ENCODE data around the gene ZCCHC3.

Gene ZCCHC3

DNA sequence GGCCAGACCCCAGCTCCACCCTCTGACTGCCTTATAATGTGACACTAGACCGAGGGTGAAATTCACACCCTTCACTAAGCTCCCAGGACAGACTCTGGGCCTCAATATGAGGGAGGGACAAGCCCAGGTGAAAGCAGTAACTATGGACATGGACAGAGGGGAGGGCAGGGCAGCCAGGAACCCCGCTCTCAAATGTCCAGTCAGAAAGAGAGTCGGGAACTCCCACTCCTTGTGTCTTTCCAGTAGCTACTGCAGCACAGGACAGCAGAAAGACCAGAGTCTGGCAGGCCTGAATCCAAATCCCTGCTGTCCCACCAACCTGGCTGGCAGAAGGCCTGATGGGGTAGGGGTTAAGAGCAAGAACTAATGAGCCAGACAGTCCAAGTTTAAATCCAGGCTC lies 13.2 kb upstream of the ZCCHC3 start:
- DNase-seq (ENCODE audit: low spot score), result no peak

DNA sequence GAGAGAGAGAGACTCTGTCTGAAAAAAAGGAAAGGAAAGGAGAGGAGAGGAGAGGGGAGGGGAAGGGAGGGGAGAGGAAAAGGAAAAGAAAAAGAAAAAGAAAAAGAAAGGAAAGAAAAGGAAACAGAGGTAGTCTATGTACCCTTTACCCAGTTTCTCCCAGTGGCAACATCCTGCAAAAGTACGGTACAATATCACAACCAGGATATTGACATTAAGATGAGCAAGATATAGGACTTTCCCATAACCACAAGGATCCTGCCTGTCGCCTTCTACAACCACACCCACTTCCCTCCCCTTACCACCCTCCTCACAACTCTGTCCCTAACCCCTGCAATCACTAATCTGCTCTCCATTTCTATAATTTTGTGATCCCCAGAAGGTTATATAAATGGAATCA lies 10.9 kb upstream of the ZCCHC3 start:
- no peak for DNase-seq (ENCODE audit: low spot score)

DNA sequence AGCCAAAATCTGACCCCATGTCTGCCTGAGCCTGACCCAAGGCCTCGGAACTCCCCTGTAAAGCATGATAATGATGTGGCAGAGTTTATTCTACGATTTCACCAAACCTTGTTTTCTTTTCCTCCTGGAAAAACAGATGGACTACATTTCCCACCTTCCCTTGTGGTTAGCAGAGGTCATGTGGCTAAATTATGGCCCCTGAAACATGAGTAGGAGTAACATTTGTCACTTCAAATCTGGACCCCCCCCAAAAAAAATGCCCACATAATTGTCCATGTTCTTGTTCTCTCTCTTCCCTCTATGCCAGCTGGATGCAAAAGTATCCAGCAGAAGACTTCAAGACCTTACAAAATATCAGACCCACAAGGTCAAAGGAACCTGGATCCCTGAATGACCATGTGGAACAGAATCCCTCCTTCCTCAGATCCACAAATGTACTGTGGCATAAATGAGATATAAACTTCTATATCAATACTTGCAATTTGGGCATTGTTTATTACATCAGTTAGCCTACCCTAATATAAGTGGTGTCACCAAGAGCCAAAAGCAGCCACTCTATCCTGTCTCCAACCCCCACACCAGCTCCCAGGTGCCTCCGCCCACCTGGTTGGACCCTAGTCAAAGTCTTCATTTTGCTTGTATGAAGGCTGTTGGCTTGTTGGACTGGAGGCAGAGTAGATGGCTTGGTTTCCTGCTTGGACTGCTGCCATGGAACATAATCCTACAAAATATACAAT lies 8.2 kb upstream of the ZCCHC3 start:
- DNase-seq (ENCODE audit: low spot score), result no peak

DNA sequence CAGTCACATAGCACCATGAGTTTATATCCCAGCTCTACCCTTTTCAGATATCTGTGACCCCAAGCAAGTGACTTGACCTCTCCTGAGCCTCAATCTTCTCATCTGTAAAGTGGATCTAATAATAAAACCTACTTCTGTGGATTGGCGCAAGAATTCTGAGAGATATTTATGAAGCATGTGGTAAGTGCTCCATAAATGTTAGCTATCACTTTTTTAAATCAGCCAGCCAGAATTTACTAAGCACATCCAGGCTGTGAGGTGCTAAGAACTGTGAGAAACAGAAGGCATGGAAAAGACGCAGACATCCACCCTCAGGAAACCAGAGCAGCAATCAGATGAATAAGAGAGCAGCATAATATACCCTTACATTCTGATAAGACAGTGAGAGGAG lies 7.7 kb upstream of the ZCCHC3 start:
- no peak for DNase-seq (ENCODE audit: low spot score)

DNA sequence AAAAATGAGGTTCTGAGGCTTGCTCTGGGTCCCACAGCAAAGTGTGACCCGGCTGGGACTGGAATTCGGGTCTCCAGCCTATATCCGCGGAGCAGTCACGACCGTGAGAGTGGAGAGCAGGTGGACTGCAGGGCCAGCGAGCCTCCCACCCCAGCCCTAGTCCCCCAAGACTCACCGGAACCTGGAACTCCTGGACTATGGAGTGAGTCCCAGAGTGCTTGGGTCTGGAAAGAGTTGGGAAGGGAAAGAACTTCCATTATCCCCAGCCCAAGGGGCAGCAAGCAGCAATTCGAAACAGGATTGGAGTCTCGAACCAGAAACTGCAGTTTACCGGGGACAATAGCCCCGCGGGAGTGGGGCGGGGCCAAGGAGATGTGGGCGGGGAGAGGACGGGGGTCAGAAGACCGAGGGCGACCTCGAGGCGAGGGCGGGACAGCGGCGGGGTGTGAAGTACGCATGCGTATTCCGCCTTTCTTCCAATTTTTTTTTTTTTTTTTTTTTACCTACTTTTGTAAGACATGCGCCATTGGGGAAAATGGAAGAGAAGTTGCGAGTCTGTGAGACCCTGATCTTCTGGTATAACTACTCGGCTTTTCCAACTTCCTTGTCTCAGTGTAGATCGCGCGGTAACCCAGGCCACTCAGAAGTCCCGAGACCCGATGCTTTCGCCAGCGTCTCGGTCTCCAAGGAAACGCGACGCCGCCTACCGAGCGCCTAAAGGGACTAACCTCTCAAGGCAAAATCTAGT lies 7.1 kb upstream of the ZCCHC3 start, which contains the start of gene C20orf96:
Gene C20orf96, minus strand, starts transcription at position 667 of the 748 bp plus-strand sequence. Its CDS starts 140 bp downstream, at position 527.
- DNase-seq (ENCODE audit: low spot score), result peak; percentile 92

DNA sequence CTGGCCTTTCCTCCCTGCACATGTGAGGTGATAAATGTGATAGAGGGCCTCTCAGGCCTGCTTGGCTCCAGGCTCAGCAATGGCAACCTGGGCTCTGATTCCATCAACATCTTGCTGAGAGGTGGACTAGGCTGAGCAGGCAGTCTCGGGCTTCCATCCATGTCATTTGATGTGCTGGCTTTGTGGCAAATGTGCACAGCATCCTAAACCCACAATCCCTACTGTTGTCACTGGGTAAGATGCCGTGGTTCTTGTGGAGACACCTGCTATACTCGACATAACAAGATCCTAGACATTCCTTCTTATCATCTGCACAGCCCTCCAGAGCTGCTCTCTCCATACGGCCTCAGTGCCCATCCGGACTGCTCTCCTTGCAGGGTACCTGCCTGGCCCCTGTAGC lies 2.8 kb upstream of the ZCCHC3 start:
- no peak for DNase-seq (ENCODE audit: low spot score)

DNA sequence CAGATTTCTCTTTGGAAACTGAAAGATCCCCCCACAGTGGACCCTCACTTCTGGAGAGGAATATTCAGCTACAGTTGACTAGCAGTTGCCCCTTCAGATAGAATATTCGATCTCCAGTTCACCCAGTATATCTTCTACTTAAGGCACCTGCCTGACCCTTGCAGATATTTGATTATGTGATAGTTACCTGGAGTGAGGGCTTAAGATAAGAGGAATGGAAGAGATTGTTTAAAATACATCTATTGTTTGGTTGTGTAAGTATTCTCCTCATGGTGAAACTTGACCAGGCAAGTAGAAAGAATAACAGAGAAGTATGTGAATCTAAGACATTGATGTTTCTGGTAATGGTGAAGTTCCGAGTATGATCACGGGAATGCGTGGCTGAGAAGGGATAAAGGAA lies 1.6 kb upstream of the ZCCHC3 start:
- no peak for DNase-seq (ENCODE audit: low spot score)

DNA sequence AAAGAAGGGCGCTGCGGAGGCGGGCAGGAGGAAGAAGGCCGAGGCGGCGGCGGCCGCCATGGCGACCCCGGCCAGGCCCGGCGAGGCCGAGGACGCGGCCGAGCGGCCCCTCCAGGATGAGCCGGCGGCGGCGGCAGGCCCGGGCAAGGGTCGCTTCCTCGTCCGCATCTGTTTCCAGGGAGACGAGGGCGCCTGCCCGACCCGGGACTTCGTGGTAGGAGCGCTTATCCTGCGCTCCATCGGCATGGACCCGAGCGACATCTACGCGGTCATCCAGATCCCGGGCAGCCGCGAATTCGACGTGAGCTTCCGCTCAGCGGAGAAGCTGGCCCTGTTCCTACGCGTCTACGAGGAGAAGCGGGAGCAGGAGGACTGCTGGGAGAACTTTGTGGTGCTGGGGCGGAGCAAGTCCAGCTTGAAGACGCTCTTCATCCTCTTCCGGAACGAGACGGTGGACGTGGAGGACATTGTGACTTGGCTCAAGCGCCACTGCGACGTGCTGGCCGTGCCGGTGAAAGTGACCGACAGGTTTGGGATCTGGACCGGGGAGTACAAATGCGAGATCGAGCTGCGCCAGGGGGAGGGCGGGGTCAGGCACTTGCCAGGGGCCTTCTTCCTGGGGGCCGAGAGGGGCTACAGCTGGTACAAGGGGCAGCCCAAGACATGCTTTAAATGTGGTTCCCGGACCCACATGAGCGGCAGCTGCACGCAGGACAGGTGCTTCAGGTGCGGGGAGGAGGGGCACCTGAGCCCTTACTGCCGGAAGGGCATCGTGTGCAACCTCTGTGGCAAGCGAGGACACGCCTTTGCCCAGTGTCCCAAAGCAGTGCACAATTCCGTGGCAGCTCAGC lies 780 bp downstream of the ZCCHC3 start:
- peak; percentile 64 for DNase-seq (ENCODE audit: low spot score)

DNA sequence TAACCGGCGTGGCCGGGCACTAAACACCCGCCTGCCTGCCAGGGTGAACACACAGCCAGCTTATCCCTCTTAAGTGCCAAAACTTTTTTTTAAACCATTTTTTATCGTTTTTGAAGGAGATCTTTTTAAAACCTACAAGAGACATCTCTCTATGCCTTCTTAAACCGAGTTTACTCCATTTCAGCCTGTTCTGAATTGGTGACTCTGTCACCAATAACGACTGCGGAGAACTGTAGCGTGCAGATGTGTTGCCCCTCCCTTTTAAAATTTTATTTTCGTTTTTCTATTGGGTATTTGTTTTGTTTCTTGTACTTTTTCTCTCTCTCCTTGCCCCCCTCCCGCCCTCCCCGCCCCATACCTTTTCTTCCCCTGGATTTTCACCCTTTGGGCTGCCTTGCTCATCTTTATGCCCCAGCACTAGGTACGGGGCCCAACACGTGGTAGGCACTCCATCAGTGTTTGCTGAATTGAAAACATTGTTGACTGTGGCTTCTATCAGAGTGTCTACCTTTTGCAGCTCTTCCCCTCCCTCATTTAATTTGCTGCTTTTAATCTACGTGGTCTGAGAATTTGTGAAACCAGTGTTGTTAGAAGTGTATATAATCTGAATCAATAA lies 1.5 kb downstream of the ZCCHC3 start:
- no peak for DNase-seq (ENCODE audit: low spot score)

DNA sequence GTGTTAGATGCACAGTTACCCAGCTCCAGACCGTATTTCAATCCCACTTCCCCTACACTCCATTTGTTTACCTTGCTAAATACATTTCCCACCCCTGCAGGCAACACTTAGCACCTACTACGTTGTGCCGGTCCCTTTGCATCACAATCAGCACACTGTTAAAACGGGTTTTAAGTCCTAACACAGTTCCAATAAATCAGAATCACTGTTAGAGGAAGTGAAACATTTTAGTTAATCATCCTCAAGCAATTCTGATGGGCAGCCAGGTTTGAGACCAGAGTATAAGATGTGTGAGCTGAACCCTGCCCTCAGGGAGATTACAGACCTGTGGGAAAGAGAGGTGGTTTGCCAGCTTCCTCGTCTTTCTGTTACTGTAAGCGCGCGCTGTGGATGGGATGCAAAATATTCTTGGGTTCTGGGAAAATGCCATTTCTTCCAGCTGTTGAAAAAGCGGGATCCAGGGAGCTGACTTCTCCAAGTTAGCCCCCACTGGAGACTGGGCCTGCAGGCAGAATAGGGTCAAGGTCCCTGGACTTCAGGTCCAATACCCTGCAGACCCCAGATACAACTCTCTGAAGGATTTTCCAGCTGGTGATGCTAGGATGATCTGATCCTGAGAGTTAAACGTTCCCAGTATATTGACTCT lies 3.1 kb downstream of the ZCCHC3 start:
- DNase-seq (ENCODE audit: low spot score), result no peak

DNA sequence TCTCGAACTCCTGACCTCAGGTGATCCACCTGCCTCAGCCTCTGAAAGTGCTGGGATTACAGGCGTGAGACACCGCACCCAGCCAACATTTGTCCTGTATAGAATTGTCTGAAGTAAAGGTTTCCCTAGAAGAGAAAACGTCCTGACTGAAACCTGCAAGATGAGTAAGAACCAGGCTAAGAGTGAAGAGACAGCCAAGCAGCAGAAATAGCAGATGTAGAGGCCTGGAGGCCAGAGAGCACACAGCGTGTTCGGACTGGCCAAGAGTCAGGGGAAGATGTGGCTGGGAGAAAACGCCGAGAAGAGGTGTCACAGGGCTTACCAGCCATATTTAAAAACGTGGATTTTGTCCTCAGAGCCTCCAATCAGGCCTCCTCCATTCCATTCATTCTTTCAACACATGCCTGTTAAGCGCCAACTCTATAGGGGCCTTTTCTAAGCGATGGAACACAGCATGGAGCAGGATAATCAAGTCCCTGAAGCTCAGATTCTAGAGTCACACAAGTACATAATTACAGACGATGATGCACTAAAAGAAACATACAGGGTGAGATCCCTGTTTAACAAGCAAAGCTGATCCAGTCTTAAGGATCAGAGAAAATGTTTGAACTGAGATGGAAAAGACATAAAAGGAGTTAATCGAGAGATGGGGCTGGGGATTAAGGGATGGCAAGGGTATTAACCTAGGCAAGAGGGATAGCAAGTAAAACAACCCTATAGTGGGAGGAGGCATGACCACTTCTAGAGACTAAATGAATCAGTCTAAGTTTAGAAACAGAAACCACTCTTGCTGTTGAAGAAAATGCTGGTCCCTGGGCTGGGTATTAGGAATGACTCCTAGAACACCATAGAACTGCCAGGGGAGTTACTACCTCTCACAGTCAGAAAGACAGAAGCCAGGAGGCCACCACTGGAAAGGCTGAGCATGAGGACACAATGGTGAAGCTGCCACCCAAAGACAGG lies 4.8 kb downstream of the ZCCHC3 start:
- DNase-seq (ENCODE audit: low spot score), result no peak

DNA sequence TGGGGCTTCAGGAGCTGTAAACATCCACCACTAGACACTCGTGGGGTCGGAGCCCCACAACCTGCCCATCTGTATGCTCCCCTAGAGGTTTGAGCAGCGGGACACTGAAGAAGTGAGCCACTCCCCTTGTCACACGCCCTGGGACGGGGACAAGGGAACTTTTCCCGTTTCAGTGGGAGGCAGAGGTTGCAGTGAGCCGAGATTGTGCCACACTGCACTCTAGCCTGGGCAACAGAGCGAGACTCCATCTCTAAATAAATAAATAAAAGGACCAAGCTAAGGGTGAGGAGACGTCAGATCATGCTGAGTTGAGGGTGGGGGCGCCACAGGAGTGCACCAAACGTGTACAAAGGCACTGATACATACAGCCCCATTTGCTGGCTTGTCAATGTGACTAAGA lies 8.4 kb downstream of the ZCCHC3 start:
- DNase-seq (ENCODE audit: low spot score), result no peak

DNA sequence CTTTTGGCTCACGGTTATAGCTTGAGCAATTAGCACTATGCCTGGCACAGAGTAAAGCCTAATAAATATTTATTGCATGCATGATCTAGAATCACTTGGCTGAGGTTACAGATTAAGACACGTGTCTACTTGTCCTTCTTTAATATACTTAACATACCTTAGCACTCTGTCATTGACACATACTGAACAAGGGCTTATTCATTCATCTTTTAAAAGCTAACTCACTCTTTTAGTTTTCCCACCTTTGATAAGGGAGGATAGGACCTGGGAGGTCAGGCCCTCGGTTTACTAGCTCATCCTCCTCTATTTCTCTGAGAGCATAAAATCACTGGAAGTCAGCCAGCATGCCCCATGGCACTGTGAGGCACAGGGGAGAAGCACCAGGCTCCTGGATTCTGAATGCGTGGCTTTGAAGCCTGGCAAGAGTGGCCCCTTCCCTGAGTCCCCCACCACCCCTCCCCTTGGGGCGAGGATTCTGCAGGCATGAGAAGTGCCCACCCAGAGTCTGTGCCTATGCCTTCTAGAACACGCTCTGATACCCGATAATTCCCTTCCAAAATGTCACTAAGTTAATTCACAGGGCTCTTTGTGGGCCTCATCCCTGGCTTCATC lies 11.2 kb downstream of the ZCCHC3 start:
- DNase-seq (ENCODE audit: low spot score), result no peak

DNA sequence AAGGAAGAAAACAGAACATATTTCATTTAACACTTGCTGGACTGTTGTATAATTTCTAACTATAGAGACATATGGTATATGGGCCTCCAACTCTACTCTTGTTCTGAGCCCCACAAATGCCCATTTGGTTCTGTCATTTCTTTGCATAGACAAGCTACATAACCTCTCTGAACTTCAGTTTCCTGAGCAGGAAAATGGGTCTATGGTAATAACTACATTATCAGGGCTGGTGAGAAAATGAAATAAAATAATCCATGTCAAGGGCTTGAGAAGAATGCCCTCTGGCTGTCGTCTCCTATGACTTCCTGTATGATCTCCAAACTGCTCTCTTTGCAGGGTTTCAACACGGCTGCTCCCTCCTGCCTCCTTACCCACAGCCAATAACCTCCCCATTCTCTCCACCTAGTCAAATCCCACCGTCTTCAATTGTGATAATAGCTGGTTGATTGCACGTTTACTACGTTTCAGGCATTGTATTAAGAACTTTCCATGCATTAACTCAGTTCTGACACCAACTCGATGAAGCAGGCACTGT lies 12.0 kb downstream of the ZCCHC3 start:
- no peak for DNase-seq (ENCODE audit: low spot score)

DNA sequence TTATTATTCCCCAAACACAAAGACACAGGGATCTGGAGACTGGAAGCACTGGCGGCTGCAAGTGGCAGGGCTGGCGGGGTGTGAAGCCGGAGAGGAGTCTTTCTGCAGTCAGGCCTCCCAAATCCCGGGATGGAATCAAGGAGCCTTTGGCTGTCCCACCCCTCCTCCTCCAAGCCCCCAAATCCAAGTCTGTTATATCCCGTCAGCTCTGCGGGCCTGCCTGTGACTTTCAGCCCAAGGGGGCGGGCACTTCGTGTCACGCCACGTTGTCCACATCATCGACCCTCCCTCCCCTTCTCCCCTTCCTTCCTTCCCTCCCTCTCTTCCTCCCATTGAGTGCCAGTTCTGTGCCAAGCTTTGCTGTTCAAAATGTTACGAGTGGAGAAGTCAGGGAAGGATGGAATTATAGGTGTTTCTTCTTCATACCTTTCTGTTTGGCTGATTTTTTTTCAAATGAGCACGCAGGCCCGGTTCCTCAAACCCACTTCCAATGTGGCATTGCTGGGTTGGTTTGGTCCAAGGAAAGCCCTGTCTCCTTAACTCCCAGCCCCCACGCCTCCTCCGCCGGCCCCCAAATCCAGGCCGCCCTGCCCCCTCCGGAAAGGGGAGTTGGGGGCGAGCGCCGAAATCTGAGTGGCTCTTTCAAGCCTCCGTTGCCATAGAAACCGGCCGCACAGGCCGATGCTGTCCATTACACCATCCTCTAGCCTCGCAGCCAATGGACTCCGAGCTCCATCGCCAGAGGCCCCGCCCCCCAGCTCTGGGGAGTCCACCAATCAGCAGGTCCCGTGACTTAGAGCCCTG lies 12.7 kb downstream of the ZCCHC3 start:
- DNase-seq (ENCODE audit: low spot score), result peak; percentile 100

DNA sequence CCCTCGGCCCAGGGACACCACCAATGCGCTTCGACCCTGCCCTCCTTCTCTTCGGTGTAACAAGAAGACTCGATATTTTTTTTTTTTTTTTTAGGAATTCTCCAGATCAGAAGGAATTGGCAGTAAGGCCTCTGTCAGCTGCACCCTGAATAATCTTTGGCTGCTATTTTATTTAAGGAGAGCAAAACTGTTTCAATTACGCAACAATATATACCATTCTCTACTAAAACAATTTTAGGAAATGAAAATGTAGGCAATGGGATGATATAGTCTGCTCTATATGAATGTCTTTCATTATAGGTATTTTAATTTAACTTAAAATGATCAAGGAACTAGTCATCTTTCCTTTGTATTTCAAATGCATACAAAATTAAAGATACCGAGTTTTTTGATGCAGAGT lies 13.3 kb downstream of the ZCCHC3 start:
- DNase-seq (ENCODE audit: low spot score), result no peak

DNA sequence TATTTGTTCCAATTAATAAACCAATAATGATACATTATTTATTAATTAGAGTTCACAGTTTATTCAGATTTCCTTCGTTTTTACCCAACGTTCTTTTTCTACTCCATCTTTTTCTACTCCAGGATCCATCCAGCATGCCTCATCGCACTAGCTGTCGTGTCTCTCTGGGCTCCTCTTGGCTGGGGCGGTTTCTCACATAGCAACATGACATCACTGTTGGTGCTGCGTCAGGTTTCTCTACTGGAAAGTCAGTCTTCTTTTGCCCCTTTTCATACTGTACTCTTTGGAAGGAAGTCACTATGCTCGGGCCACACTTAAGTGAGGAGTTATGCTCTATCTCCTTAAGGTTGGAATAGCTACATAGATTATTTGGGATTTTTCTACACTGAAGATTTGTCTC lies 14.2 kb downstream of the ZCCHC3 start:
- no peak for DNase-seq (ENCODE audit: low spot score)

DNA sequence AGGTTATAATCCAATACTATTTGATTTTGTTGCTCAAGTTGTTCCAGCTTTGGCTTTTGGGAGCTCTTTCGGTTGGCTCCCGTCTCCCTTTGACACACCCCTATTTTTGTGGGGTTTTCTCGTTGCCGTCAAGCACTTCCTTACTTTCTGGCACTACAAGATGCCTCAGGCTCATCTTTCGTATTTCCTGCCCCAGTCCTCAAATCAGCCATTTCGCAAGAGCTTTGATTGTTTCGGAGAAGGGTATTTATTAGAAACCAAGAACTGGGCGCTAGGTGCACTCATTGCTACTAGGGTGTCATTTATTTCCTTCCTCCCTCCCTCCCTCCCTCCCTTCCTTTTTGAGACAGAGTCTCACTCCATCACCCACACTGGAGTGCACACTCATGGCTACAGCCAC lies 14.7 kb downstream of the ZCCHC3 start:
- no peak for DNase-seq (ENCODE audit: low spot score)

DNA sequence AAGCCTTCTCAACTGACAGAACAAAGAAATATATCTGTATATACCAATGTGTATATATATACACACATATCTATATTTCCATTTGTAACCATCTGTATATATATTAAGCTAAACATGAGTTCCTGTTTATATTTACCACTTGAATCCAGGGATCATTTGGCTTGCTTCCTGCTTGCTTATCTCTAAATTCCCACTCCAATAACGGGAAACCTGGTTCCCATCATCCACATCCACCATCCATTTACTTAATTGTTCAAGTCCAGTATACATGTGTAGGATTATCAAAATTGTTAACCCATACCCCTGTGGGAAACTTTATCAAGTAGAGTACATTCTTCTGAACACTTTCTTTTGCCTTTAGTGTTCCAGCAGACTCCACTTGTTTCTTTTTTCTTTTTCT lies 15.5 kb downstream of the ZCCHC3 start:
- no peak for DNase-seq (ENCODE audit: low spot score)
